HG03039 (cell line): Measurements from ENCODE around the gene EIF3L.

Source experiments
- ATAC-seq: cut with Tn5 transposase; IDR thresholded peaks from one replicate; pipeline ENCODE4 v1.9.1; 2021; ENCODE audit warnings: mild to moderate bottlenecking, moderate library complexity; ENCODE audit not compliant: unreplicated experiment

Gene EIF3L

DNA sequence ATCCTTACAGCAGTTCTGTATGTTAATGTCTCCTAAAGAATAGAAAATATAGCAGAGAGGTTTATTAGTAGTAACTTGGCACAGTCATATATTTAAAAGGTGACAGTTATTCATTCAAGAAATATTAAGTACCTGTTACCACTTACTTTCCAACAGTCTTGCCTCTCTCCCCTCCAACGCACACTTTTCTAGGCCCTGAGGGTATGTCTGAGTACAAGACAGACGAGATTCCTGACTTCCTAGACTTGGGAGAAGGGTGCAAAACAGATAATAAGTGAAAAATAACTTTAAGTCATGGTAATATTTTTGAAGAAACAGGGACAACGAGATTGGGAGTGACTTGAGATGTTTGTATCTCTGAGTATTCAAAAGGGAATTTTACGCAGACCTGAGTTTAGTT, 1.6 kb downstream of the EIF3L start:
- ATAC-seq, result no peak

DNA sequence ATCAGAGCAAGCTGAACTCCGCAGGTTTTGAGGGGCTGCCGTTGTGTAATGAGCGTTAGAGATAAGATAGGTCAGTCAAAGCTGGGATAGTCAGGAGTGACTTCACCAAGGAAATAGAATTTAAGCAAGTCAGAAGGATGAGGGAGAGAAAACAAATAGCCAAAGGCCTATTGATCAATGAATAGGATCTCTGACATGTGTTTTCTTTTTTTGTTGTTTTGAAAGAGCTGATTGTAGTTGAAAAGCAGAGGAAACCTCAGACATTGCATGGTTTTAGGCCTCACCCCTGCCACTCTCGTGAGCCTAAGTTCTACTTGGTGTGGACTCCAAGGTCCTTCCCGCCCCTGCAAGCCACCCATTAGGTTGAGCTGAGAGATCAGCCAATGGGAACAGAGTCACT, 3.2 kb downstream of the EIF3L start:
- no peak for ATAC-seq

DNA sequence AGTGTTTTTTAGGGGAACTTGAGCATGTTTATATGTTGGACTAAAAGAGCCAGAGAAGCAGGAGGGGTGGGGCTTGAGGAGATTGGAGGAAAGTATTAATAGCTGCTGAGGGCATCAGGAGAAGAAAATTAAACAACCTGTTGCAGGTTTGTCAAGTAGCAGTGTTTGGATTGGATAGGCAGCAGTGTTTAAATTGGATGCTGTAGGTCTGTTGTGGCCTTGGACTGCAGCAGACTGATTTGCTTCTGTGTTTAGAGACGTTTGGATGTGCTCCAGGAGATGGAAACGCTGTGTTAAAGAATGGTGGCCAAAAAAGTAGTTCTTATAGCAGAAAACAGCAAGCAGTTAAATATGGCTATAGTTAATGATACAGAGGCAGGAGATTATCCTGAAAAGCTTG, 5.7 kb downstream of the EIF3L start:
- ATAC-seq, result no peak

DNA sequence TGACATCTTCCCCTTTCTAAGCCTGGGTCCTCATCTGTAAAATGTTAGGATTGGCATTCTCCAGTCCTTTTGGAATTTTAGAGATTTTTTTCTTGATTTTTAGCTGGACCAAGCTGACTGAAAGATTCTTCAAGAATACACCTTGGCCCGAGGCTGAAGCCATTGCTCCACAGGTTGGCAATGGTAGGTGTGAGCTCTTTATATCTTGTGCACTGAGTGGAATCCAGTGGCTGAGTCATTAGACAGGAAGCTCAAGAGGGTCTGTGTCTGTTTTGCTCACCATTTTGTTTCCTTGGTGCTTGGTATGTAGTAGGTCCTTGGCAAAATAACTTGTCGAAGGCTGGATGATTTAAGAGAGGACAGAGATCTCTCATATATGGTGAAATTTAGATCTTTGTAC, 6.2 kb downstream of the EIF3L start:
- ATAC-seq, result no peak

DNA sequence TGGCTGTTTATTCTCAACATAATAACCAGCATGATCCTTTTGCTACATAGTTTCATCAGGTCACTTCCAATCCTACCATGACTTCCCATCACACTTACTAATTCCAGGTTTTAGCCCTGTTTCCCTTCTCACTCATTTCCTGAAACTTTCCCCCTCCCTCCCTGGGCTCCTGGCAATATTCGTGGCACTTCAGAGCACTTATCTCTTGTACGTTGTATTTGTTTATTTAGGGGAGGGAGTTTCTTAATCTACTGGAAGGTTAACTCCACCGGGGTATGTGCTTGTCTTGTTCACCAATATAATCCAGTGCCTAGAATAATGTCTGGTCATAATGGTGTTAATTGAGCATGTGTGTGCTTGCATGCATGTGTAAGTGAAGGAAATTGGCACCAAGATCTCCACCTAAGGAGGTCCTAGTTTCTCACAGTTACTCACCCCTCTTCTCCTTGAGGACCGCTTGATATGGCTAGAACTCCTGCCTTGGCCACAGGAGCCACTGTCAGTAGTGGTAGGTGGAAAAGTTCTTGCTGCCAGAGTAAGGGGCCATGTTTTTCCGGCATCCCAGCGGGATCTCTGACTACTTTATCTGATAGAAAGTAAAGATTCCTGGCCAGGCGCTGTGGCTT, 11.7 kb downstream of the EIF3L start:
- ATAC-seq, result no peak

DNA sequence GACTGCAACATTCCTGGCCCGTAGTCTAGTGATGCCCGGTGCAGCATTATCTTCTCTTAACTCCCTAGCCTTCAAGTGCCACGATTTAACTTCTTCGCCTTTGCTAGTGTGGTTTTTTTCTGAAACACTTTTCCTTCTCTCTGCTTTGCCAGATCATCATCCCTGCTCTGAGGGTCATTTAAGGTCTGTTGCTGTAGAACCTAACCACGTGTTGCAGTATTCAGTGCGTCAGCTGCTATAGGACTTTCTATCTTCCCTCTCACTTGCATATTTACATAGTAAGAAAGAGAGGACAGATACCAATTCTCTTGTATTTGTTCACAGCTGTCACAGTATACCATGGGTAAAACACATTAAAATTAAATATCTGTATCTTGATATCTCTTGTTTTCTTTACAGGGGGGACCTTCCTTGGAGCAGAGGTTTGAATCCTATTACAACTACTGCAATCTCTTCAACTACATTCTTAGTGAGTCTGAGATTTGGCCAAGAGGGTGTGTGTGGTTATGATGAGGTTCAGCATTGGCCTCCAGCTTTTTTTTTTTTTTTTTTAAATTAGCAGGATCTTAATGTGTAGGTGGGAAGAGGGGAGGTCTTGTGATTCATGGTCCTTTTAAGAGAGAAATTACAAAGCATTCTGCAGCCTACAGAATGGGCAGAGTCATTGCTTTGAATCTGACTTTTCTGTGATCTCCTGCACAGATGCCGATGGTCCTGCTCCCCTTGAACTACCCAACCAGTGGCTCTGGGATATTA, 13.5 kb downstream of the EIF3L start:
- no peak for ATAC-seq

DNA sequence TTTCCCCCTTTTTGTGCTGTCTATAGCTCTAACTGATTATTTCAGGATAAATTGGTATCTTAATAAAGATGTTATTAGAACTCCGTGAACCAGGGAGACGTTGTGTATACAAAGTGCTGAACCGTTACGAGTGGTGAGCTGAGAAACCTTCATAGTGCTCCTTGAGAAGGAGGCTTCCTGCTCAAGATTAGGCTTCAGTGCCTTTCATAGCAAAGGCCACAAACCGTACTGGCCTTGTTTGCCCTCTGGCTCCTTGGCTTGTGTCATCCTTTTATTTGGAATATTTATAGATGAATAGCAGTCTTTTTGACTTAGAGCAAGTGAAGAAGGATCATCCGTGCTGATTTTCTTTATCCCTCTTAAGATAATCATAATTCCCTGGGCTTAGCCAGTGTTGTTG, 16.3 kb downstream of the EIF3L start:
- ATAC-seq, result no peak

DNA sequence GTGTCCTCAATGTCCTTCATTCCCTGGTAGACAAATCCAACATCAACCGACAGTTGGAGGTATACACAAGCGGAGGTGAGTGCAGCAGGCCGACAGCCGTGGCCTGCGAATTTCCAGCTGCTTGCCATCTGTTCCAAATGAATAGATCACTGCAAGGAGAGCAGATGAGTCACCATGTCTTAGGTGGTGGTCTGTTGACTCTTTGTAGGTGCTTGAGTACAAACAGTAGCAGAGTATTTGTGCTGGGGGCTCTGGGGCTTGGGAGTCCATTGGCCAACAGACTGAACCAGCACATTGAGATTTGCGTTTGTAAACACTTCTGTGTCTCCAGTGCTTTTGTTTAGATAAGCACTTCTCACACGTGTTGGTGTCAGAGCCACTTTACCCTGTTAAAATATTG, 21.1 kb downstream of the EIF3L start:
- ATAC-seq, result no peak

DNA sequence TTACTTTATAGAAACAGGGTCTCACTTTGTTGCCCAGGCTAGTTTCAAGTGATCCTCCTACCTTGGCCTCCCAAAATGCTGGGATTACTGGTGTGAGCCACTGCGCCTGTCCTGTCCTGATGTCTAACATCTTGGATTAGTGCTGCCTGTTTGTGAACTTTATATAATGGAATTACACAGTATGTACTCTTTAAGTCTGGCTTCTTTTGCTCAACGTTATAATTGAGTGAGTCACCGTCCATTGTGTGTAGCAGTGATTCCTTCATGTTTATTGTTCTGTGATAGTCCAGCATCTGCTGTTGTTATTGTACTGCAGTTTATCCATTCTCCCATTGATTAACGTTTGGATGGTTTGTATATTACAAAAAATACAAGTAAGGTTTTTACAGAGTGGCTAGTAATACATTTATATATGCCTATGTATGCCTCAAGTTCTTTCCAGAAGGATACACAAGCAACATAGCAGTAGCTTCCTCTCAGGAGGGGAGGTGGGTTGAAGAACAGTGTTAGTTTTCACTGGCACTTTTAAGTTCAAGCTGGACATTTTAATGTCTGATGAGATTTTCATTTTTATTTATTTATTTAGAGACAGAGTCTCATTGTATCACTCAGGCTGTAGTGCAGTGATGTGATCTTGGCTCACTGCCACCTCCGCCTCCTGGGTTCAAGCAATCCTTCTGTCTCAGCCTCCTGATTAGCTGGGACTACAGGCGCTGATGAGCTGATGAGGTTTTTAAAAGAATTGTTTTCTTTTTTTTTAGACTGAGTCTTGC, 31.6 kb downstream of the EIF3L start:
- ATAC-seq, result no peak

DNA sequence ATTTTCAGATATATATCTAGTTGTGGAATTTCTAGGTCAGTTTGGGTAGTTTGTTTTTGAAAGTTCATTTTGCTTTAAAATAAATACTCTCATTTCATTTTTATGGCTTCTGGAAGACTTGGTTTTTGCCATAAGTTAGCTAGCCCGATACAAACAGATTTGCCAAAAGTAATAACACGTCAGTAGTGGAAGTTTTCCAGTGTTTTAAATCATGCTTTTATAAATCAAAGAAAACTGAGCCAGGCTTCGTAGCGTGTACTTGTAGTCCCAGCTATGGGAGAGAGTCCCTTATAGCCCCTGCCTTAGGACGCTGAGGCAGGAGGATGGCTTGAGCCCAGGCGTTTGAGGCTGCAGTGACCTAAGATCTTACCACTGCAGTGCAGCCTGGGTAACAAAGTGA, 35.2 kb downstream of the EIF3L start:
- no peak for ATAC-seq

DNA sequence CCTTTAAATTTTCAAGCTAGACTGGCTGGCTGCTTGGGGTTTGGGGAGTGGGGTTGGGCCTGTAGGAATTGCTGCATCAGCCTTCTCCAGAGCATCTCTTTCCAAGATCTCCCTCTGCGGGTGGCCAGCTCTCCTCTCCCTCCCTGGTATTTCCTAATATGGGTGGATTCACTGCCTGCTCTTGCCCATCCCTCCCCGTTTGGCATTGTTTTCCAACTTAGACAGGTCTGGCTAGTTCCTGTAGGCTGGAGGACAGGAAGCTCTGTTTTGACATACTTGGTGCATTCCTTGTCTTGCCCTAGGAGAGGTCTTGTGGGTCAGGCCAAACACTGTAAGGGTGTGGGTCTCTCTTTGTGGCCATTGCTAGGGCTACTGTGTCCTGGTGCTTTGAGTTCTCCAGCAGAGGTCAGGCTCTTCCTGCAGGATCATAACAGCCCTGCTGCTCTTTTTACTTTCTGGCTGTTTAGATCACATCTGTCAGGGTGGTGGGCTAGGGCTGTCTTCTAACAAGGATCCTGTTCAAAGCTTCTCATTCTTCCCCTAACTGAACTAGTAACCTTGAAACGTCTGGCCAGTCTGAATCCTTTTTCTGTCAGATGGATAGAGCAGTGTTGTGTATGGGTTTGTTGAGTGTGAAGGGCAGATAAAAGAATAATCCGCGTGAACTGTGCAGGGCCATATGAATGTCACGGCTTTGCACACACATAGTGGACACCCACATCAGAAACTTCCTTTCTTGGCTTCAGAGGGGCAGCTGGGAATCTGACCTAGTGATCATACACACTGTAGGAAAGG, 38.6 kb downstream of the EIF3L start:
- ATAC-seq, result no peak

DNA sequence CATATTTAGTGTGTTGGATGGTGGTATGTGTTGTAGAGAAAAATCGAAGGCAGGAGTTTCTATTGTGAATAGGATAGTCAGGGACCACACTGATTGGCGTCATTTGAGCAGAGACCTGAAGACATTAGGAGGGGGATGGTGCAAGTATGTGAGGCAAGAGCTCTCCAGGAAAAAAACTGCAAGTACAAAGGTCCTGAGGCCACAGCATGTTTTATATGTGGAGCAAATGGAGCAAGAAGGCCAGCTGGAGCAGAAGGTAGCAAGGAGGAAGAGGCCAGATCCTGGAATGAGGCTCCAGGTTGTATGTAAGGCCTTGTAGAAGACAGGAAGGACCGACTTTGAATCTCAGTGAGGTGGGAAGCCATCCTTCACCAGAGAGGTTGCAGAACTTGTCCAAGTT, 42.7 kb downstream of the EIF3L start:
- no peak for ATAC-seq

DNA sequence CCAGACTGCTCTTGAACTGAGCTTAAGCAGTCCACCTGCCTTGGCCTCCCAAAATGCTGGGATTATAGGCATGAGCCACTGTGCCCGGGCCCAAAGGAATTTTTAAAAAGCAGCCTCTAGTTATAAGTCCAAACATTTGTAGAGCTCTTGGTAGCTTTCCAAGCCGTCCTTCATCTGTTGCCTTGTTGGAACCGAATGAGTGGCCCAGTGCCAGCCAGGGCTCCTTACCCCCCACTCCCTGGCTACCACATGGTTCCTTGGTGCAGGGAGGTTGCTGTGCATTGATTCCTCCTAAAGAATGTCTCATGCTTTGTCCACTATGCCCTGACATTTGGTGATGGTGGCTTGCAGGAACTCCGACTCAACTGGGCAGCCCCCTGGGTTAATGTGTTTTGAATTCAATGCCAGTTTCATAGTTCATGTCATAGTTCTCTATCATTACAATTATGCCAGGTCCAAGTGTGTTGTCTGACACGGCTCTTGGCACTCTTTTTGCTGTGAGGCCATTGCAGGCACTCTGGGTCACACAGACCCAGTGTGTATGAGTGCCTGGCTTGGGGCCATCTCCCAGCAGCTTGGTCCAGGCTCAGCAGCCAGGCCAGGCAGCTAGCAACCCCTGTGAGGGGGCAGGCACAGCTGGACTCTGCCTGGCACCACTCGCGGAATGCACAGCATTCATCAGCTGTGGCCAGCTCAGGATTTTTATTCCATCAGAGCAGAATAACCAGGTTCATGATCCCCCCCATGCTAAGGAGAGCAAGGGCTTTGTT, 43.5 kb downstream of the EIF3L start:
- ATAC-seq, result no peak

DNA sequence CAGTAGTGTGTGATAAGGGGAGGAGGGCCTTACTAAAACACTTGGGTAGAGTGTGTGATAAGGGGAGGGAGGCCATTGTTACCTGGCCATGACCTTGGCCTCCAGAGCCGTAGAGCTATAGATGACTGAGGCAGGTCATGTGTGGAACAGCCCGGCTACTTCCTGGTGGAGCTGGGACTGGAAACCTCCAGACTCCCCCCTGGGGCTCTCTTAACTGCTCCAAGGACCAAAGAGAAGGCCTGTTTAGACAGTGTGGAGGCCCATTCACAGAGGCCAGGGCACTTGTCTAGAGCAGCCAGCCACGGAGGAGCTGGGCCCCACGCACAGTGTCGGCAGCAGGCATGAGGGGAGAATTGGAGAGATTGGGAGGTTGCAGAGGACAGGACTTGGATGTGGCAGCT, 44.4 kb downstream of the EIF3L start:
- no peak for ATAC-seq

DNA sequence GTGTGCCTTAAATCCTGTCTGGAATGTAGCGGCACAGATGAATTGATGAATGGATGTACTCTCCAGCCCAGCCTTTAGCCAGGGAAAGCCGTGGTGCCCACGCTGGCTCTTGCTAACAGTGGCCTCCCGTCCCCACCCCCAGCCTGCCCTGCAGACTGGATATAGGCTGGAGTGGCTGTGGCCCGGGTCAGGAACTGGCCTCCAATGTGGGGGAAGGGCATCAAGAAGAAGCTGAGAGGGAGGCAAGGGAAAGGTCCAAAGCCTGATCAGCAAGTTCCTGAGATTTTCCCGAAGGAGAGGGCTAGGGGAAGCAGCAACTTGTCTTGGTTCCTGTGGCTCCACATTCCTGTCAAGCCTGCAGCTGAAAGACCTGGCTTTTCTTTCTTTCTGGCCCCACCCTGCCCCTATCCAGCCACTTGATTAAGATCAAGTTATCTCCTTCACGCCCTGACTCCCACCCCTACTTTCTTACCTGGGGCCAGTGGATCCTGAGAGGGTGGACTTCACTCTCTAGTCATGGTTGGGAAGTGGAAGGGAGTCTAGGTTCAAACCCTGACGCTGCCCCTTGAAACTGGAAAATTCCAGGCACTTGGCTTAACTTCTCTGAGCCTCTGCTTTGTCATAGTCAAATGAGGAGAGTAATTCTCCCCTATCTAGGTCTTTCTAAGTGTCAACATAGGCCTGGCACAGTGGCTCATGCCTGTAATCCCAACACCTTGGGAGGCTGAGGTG, 45.9 kb downstream of the EIF3L start:
- ATAC-seq, result no peak

DNA sequence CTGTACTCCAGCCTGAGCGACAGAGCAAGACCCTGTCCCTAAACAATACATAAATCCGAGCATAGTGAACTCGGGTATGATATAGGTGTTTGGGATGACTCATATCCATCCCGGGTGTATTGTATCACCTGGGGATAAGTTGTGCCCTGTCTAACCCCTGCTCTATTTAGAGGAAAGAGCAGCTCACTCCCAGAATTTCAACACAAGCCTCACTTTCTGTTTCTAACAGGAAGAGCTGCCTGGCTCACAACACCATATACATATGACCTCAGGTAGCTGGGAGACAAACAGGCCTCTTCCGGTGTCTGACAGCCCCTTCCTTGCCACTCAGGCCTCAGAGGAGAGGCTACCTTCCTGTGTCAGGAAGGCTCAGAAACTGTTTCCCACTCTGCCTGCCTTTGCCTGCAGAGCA, 47.0 kb downstream of the EIF3L start:
- no peak for ATAC-seq

DNA sequence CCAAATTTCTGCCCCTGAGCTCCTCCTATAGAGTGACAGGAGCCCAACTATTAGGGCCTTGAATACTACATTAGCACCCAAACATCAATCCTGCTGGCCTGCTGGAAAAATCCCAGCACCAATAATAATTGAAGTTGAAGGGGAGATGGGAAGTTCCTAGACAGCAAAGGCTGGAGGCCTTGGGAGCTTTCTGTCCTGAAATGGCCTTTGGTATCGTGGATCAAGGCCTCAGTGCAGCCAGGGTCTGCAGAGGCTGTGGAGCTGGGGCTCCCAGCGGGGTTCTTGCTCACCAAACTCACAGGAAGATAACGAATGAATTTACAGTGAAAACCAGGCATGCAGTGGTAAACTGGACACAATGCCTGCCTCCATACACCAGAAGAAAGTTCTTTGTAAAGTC, 47.7 kb downstream of the EIF3L start:
- no peak for ATAC-seq

DNA sequence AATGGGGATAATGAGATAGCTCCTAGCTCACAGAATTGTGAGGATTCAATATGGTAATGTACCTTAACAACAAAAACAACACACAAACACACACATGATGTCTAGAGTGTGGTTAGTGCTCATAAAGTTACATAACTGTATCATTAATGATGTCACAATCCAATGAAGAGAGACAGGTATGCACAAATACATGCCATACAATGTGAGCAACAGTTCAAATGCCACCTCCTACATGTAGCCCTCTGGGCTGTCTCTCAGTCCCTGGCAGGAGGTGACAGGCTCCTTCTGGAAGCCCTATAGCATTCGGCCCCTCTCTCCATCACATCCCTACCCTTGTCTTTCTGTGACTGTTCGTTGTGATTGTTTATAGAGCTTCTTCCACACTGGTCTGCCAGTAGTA, 48.6 kb downstream of the EIF3L start:
- ATAC-seq, result no peak

DNA sequence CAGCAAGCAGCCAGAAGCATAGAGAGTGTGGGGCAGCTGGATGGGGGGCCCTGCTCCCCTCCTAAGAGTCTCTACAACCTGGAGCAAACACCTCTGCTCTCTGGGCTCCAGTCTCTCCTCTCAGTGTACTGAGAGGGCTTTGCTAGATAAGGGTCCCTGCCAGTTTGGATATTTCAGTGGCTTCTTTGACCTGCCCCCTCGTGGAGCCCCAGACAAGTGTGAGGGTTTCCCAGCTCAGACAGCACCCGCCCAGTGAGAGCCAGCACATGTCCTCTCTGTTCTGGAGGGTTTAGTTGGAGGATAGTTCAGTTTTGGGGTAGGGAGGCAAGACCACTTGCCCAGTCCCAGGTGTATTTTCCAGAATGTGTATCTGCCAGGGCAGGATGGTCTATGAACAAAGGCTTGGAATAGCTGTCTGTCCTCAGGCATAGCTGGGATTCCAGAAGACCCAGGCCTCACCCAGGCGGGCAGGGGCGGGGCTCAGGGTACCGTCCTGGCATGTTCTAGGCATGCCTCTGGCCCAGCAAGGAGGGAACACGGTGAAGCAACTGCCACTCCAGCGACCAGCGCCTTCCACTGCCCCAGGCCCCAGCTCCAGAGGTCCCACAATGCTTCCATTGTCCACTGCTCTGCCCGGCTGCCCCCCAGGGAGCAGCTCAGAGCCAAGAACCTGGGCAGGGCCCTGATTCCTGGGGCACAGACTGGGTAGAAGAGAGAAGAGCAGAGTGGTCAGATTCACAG, 49.4 kb downstream of the EIF3L start:
- no peak for ATAC-seq
